Measurements from ENCODE around the gene PGBD2.
"Not testable (repeated sequence)": the region's sequence is repeated elsewhere in the genome, so short reads cannot be mapped to it uniquely, and the experiment has no call there.

PGBD2 gene

DNA sequence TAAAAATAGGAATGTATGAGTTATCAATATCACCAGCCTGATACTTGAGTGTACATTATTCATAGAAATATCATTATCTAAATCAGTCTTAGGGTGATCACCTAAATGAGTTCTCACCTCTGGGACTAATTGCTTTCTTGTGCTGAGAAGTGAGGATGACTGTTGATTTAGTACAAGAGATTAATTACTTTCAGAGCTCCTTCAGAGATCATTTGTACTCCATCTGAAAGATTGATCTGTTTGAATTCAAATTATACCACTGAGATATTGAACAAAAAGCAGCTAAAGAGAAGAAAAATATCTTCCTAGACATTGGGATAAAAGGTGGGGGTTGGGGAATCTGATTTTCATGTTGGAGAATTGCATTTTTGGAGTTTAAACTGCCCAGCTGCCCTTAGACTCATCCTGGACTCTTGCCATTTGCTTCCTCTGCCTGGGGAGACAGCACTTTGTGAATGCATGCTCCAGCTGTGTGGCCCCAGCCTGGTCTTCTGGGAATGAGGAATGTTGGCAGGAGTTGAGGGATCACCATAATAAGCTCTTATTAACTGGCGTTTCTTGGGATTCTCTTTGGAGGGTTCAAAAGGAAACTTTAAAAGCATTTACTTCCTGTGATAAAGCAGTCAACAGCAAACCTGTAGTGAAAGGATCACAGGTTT lies 19.7 kb upstream of the PGBD2 start:
- DNase-seq (ENCODE audit: low read depth) = no peak

DNA sequence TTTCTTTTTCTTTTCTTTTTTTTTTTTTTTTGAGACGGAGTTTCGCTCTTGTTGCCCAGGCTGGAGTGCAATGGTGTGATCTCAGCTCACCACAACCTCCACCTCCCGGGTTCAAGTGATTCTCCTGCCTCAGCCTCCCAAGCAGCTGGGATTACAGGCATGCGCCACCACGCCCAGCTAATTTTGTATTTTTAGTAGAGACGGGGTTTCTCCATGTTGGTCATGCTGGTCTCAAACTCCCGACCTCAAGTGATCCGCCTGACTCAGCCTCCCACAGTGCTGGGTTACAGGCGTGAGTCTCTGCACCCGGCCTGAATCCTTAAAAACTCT lies 16.2 kb upstream of the PGBD2 start:
- not testable (repeated sequence) for DNase-seq (ENCODE audit: low read depth)

DNA sequence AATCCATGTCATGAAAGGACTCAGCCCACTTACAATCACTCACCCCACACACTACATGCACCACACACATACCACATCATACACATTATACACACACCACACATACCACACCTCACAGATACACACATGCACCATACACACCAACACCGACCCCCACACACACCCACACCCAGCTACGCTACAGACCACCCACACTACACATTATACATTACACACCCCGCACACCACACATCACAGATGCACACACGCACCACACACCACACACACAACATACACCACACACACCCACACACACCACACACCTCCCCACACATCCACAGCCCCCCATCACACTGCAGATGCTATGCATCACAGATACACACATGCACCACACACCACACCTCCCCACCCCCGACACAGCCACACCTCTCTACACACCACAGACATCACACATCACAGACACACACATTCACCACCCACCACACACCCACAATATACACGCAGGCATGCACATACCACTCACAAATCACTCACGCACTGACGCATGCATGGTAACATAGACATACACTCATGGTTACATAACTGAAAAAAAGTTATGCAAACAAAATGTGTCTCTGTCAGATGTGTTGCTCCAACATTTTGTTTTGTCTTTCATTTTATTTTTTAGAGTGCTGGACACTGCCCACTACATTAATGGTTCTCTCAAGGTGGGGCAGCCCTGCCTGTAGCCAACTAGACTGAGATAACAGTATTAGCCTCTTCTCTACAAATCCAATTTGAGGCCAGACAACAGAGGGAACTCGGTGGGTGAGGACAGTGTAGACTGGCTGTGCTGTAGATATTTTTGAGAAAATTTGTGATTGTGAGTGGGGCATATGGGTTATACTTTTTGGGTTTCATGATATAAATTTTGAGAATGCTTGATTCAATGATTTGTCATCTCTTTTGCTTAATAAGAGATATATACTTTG lies 15.2 kb upstream of the PGBD2 start:
- DNase-seq (ENCODE audit: low read depth) = no peak

DNA sequence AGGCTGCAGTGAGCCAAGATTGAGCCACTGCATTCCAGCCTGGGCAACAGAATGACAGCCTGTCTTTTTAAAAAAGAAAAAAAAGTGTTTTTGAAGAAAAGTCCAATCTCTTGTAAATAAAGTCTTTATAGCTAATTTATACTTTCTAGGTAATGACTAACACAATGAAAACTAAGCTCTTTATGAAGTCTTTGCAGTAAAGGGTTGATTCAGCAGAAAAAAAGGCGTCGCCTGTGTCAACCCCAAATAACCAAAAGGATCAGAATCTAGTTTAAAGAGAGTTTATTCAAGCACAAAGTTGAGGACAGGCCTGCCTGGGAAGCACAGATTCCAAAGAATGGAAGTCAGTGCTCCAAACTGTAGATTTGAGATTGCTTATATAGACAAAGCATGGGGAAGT lies 14.3 kb upstream of the PGBD2 start:
- no peak for DNase-seq (ENCODE audit: low read depth)

DNA sequence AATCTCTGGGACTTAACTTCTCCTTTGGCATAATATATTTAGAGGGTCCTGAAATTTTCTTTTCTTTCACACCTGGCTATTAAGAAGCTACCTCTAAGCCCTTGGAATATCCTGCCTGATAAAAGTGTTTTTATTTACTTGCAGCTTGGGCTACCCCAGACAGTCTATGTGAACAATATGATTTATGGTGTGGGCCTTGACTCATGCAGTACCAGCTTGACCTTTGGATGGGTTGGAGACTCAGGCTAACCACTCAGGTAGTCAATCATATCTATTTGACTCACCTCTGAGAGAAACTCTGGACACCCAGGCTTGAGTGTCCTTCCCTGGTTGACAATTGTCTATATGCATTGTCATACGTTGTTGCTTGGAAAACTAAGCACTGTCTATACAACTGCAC lies 13.4 kb upstream of the PGBD2 start:
- DNase-seq (ENCODE audit: low read depth) = no peak

DNA sequence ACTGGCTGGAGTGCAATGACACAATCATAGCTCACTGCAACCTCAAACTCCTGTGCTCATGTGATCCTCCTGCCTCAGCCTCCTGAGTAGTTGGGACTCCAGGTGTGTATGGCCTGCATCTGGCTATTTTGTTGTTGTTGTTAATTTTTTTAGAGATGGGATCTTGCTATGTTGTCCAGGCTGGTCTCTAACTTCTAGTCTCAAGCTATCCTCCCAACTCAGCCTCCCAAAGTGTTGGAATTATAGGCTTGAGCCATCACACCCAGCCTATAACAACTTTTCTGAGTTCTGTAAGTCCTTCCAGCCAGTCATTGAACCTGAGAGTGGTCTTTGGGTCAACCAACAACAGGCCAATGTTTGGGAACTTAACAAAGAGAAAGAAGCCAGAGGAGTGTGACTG lies 11.2 kb upstream of the PGBD2 start:
- DNase-seq (ENCODE audit: low read depth) = no peak

DNA sequence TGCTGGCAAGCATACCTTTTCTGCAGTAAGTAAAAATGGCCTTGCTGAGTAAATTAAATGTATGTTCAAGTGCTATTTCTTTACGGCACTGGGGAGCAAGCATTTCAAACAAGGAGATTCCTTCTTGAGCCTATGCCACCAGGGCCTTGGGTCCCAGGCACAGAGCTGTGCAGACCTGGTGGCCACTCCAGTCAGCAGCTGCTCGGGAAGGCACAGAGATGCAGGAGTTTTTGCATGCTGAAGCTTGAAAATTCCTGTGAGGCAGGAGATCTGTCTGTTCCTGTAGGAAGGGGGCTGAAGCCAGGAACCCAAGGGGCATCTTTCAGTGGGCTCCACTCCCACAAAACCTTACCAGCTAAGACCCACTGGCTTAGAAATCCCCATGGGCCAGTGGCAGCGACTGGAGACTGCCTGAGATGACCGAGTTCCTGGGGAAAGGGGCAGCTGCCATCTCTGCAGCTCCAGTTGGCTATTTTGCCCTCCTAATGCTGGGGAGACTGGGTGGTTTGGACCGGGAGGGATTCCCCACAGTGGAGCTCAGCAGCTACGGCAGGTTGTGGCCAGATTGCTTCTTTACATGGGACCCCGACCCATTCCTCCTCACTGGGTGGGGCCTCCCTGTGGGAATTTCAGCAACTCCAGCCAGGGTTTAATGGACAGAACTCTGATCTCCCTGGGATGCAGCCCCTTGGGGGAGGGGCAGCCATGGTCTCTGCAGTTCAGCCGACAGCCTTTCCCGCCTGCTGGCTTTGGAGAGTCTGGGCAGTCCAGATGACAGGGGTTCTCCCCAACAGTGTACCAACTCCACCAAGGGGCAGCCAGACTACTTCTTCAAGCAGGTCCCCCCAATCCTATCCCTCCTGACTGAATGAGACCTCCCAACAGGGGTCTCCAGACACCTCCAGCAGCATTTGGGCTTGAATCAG lies 8.4 kb upstream of the PGBD2 start:
- DNase-seq (ENCODE audit: low read depth) = no peak

DNA sequence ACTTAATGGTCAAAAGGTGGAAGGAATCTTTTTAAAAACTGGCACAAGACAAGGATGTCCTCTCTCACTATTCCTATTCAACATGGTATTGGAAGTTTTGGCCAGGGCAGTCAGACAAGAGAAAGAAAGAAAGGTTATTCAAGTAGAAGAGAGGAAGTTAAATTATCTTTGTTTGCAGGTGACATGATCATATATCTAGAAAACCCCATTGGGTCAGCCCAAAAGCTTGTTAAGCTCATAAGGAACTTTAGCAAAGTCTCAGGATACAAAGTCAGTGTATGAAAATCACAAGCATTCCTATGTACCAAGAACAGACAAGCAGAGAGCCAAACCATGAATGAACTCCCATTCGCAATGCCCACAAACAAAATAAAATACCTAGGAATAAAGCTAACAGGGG lies 5.4 kb upstream of the PGBD2 start:
- DNase-seq (ENCODE audit: low read depth) = no peak

DNA sequence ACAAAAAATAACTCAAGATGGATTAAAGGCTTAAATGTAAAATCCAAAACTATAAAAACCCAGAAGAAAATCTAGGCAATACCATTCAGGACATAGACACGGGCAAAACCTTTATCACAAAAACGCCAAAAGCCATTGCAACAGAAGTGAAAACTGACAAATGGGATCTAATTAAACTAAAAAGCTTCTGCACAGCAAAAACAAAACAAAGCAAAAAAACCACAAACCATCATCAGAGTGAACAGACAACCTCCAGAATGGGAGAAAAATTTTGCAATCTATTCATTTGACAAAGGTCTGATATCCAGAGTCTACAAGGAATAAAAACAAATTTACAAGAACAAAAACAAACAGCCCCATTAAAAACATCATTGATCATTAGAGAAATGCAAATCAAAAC lies 4.5 kb upstream of the PGBD2 start:
- DNase-seq (ENCODE audit: low read depth) = no peak

DNA sequence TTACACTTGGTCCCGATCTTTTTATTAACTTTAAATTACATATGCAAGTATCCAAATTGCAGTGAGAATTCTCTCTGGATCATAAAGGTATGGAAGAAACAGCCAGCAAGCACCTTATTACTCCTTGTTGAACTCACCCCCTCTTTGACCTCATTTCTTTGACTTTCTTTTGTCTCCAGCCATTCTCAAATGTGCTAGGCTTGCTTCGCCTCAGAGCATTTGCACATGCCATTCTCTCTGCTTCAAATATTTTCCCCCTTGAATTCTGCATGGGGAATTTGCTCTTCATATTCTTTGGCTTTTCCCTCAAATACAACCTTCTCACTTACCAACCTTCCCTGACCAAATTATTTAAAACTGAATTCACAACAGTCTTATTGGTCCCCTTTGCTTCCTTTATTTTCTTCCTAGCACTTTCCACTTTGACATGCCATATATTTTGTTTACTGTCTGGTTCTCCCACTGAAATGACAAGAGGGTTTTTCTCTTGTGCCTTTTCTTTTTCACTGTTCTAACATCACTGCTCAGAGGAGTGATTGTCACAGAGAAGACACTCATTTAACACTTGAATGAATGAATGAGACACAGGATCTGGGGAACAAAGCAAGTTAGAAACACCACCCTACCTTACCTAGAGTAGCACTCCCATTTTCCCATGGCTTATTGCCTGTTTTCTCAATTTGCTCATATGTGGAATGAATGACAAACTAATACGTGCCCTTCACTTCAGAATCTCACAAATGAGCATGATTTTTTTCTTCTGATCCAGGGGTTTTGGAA lies 1.4 kb upstream of the PGBD2 start:
- no peak for DNase-seq (ENCODE audit: low read depth)

DNA sequence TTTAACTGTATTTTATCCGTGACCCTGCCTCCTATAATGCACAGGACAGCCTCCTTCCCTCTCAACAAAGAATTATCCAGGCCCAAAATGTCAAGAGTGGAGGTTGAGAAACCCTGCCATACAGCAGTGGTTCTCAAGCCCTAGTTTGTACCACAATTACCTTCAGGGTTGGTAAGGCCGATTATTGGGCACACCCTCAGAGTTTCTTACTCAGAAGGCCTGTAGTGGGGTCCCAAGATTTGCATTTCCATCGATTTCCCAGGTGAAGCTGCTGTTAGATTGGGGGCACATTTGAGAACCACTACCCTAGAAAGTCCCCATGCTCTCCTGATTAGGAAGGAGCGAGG lies 400 bp upstream of the PGBD2 start:
- no peak for DNase-seq (ENCODE audit: low read depth)

DNA sequence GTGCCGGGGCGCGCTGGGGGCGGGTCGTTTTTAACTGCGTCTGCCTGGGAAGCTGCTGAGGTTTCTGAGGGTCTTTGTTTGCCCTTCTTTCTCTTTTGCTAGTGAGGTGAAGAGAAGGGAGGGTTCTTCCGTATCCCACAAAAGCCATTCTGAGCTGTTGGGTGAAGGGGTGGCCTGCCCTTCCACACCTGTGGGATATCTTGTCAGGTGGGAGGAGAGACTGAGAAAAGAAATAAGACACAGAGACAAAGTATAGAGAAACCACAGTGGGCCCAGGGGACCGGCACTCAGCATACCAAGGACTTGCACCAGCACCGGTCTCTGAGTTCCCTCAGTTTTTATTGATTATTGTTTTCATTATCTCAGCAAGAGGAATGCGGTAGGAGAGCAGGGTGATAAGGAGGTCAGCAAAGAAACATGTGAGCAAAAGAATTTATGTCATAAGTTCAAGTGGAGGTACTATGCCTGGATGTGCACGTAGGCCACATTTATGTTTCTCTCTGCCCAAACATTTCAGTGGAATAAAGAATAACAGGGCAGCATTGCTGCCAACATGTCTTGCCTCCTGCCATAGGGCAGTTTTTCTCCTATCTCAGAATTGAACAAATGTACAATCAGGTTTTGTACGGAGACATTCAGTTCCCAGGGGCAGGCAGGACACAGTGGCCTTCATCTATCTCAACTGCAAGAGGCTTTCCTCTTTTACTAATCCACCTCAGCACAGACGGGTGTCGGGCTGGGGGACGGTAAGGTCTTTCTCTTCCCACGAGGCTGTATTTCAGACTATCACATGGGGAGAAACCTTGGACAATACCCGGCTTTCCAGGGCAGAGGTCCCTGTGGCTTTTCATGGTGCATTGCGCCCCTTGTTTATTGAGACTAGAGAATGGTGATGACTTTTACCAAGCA lies 972 bp downstream of the PGBD2 start:
- no peak for DNase-seq (ENCODE audit: low read depth)

DNA sequence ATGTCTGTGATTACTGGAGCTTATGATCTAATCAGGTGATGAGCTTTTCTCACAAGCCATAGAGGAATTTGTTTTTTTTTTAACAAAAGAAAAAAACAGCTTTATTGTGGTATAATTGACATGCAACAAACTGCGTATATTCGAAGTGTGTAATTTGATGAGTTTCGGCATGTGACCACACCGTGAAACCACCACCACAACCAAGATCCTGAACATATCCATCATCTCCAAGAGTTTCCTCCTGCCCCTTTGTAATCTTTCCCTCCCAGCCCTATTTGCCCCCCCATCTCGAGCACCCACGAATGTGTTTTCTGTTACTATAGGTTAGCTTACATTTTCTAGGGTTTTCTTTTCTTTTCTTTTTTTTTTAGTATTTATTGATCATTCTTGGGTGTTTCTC lies 4.7 kb downstream of the PGBD2 start:
- DNase-seq (ENCODE audit: low read depth) = no peak

DNA sequence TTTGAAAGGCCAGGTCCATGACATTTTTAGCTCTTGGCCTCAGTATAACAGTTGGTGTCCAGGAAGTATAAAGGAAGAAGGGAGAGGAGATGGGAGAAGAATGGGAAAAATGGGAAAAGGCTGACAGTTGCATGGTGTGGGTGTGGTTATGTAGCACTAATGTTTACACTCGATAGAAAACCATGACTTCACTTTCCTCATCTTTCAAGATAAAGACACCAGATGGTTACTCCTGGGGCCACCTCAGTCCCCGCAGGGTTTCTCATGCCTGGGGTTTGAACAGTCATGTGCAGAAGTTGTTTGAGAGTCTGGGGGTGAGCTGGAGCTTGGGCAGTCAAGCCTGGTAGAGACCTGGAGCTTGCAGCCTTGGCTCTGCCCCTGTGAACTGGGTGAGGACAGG lies 7.9 kb downstream of the PGBD2 start:
- no peak for DNase-seq (ENCODE audit: low read depth)

DNA sequence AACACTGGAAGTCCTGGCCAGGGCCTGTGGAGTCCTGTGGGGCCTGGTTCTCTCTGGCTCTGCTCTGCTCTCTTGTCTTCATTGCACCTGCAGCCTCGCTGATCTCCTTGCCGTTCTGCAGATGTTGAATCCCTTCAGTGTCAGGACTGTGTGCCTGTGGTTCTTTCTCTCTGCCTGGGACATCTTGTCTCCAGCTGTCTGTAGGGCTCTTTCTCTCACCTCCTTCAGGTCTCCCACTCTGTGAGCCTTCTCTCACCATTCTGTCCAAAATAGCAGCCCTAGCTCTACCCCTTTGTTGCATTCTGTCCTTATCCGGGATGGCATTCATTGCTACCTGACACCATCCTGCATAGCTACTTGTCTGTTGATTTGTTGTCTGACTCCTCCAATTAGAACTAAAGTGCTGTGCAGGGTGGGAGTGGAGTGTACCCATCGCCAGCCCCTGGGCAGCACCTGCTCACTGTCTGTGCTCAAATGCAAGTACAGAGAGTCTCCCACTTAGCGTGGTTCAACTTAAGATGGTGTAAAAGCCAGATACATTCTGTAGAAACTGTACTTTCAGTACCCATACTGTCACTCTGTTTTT lies 8.9 kb downstream of the PGBD2 start:
- DNase-seq (ENCODE audit: low read depth) = no peak

DNA sequence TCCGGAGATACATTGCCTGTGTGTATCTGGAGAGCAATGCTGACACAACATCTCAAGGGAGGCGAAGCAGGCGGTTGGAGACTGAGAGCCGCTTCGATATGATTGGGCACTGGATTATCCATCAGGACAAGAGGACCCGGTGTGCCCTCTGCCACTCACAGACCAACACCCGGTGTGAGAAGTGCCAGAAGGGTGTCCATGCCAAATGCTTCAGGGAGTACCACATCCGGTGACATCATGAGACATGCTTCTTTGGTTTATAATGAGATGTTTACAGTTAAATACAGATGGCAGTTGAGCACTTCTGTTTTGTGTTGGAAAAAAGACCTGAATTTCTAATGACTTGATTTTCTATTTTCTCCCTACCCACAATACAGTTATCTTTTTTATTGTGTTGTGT lies 12.1 kb downstream of the PGBD2 start:
- no peak for DNase-seq (ENCODE audit: low read depth)

DNA sequence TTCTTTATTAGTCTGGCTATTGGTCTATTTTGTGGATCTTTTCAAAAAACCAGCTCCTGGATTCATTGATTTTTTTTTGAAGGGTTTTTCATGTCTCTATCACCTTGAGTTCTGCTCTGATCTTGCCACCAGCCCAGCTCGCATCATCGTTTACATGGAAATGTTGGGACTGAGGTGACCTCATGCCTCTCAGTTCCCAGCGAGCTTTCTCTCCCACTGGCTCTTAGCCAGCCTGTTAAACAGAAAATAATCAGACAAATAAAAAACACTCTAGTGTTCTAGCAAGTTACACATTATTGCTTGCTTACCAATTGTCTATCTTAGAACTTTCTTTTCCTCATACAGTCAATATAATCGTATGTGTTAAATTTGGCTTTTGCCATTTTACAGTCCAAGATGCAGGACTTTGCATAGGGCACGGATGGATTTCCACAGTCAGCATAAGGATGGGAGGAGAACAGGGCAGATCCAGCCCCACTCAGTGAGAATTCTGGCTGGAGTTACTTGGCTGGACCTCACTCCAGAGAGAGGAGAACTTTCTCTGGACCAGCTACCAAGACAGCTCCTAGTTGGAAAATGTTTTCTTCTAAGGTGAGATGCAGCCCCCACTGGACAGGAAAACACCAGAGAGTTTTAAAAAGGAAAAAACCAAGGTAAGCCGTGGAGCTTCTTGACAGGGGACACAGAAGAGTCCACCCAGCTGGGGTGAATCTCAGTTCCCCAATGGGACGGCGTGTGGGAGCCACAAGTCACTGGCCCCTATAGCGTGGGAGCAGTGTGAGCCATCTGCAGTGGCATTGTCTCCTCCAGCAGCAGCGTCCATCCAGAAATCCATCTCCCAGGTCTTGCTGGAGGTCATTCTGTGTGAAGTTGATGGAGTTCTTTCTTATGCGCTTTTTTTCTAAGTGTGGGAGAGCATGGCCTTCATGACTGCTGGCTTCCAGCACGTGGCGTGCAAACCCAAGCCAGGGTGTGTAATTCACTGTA lies 17.6 kb downstream of the PGBD2 start:
- no peak for DNase-seq (ENCODE audit: low read depth)

DNA sequence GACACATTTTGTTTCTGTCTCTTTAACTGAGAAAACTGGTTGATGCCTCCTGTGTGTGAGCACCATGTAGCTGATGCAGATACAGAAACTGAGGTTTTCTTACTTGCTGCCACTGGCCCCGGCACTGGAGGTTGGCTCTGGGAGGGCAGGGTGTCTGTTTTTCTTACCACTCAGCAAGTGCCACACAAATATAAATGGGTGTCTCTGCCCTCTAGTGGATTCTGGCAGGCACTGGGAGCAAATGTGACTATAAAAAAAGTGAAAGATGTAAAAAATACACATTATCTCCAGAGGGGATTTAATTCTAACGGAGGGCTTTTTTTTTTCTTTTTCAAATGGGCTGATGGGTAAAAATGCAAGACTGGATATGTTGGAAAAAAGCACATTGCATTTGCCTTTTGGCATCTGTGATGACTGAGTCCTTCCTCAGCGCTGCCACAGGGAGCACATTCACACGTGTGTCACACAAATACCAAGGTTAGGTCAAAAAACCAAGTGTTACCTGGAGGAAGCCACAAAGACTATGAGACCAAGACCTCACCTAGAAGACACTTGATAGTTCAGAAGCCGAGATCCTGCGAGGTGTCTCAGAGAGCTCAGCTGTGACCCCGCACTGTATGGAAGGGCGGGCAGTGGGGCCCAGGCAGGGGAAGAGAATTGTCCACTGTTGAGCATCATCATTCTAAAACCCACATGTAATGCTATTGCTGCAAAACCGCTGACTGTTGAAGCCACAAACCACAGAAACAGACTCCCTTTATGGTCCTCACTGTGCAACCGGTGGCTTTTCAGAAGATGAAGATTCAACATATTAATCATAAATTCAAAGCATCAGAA lies 18.9 kb downstream of the PGBD2 start:
- no peak for DNase-seq (ENCODE audit: low read depth)

Measured in activated T-helper 1 cell treated with Interleukin-2 at 50 U/mL for 16 hours (primary cell).